NCI-H446 (cell line): ENCODE measurements around the gene SBDS.

Experiments
- DNase-seq, 2 experiments: peaks; one replicate each; lab custom pipeline; 2025; lab: John Stamatoyannopoulos, UW

Gene SBDS

GRCh38 chr7:66937940-66938339 lies 57.4 kb downstream of the SBDS start:
- DNase-seq, result no peak
